Measurements from ENCODE around the gene GAA. TPM values are rescaled to one million over a fixed set of nuclear protein-coding genes. Genes with fewer than 3 reads are reported as not detected.

Gene GAA
- total and polyA plus RNA-seq, 10 of the 15 experiments (the other 5 are each of a cell fraction or from before 2014, with no cell fraction given), result 0.18 to 10.5 (median 4.1) TPM

GRCh38 chr17:80091376-80091775, 10.0 kb upstream of the GAA start:
- Histone ChIP-seq H3K4me1 (ENCODE audit: control insufficient read depth, insufficient read depth, low read length) (no peaks in the 10 kb centered on the region), H3K27me3 (replicated peaks in 1 of 2; ENCODE audit: control insufficient read depth in 2 of 2, insufficient read depth in 2 of 2, low read length in 1 of 2) (no peaks in the 10 kb centered on the region; a peak in 1 of 4 replicates), H2AFZ (ENCODE audit: control insufficient read depth, low read depth, low read length) (no peak overlapping the region), H3K9me3 (replicated peaks; ENCODE audit: control insufficient read depth, insufficient read depth, low read length) (no peaks in the 10 kb centered on the region), H4K20me1 (ENCODE audit: control insufficient read depth, insufficient read depth) (no peaks in the 10 kb centered on the region), H3K36me3 (ENCODE audit: control insufficient read depth in 2 of 2, insufficient read depth in 2 of 2, low read length in 1 of 2) (no peaks in the 10 kb centered on the region), H3K79me2 (ENCODE audit: control insufficient read depth, insufficient read depth, low read length) (no peaks in the 10 kb centered on the region), H3K9ac (ENCODE audit: control insufficient read depth, insufficient read depth, low read length) (no peak overlapping the region), H3K4me2 (ENCODE audit: control insufficient read depth, insufficient read depth) (no peak overlapping the region), H3K4me3 (no peak overlapping the region), H3K27ac (ENCODE audit: control insufficient read depth, insufficient read depth) (no peak overlapping the region)
- ChIA-PET RAD21 (ENCODE audit: unreplicated experiment) (no interaction called here), CTCF (interaction anchor here (2.1 kb wide), 1 partner anchor 10 kb away, joined by 6 read pairs; the partner anchor contains the start of gene GAA), POLR2A (no interaction called here), SMC1A (ENCODE audit: uncharacterized antibody, unreplicated experiment) (no interaction called here)
- intact Hi-C loops (cut with micrococcal nuclease; ENCODE audit: unreplicated experiment), result no loop called here
- TF ChIP-seq NR2C2 (IDR thresholded peaks at IDR 0.05; ENCODE audit: borderline replicate concordance, control insufficient read depth, insufficient read length, low read depth), result no peak
- no peak for TF ChIP-seq TBL1XR1 (IDR thresholded peaks at IDR 0.05; ENCODE audit: low read depth, low read length)
- no peak for TF ChIP-seq NBN (IDR thresholded peaks at IDR 0.05)
- TF ChIP-seq RAD21 (IDR thresholded peaks at IDR 0.05; ENCODE audit: insufficient read depth, low read depth, low read length), result no peak
- TF ChIP-seq CTCF (IDR thresholded peaks at IDR 0.05 in 2 of 3, conservative IDR thresholded peaks at IDR 0.05 in 1 of 3; ENCODE audit: control insufficient read depth in 2 of 3, extremely low read depth in 1 of 3, insufficient read depth in 1 of 3, low read depth in 3 of 3, low read length in 3 of 3), result no peak
- no peak for TF ChIP-seq MYC (IDR thresholded peaks at IDR 0.05; ENCODE audit: insufficient read depth, insufficient read length, insufficient replicate concordance, low read length, severe bottlenecking)
- no peak for TF ChIP-seq PKNOX1 (IDR thresholded peaks at IDR 0.05)
- TF ChIP-seq SRF (IDR thresholded peaks at IDR 0.05; ENCODE audit: low read depth in 2 of 2, low read length in 2 of 2), result no peak
- no peak for TF ChIP-seq RBBP5 (conservative IDR thresholded peaks at IDR 0.05)
- TF ChIP-seq USF2 (IDR thresholded peaks at IDR 0.05; ENCODE audit: borderline replicate concordance, low read depth, low read length), result no peak
- TF ChIP-seq SMAD5 (IDR thresholded peaks at IDR 0.05; ENCODE audit: low read depth), result no peak
- TF ChIP-seq POU2F2 (IDR thresholded peaks at IDR 0.05; ENCODE audit: borderline replicate concordance, low read depth, low read length), result no peak
- no peak for TF ChIP-seq EZH2 (IDR thresholded peaks at IDR 0.05; ENCODE audit: borderline replicate concordance, control insufficient read depth, low read depth, low read length)
- TF ChIP-seq ZNF207 (IDR thresholded peaks at IDR 0.05; ENCODE audit: borderline replicate concordance), result no peak
- no peak for TF ChIP-seq IRF3 (IDR thresholded peaks at IDR 0.05)
- TF ChIP-seq CHD1 (IDR thresholded peaks at IDR 0.05; ENCODE audit: low read depth, low read length), result no peak
- no peak for TF ChIP-seq SUZ12 (IDR thresholded peaks at IDR 0.05; ENCODE audit: unreplicated experiment)
- no TSS peak for BruUV-seq (replicated peaks)
- FAIRE-seq (no peak), DNase-seq (ENCODE audit: low read depth, low spot score) (no peak), ATAC-seq (no peak)
- in situ Hi-C loops (cut with MboI), result no loop called here
- 48% methylated on average over 4 of the region's 4 CpGs for WGBS (ENCODE audit: insufficient coverage, insufficient replicate concordance, low lambda C conversion rate, missing lambda C conversion rate)

All from GM12878 (cell line).